Embryonic facial prominence (tissue), 1 donor: Measurements from ENCODE around the gene ITIH6.
"Not testable (repeated sequence)": the region's sequence is repeated elsewhere in the genome, so short reads cannot be mapped to it uniquely, and the experiment has no call there.

Source experiments
- DNase-seq: peaks from one replicate; pipeline ENCODE4 v3.0.0-alpha.2; 2016; ENCODE audit errors: extremely low spot score

ITIH6 gene

GRCh38 chrX:54798137-54798536 lies at the start of gene ITIH6:
Gene ITIH6 (minus strand): TSS chrX:54798255. CDS start chrX:54798210, 45 bp downstream.
- no peak for DNase-seq

- not testable (repeated sequence) for DNase-seq
These were observed 49.6 kb upstream of the ITIH6 start for GRCh38 chrX:54847700-54848099.

- DNase-seq: no peak
These were observed 45.0 kb upstream of the ITIH6 start for GRCh38 chrX:54843050-54843449.

GRCh38 chrX:54842607-54843006 lies 44.6 kb upstream of the ITIH6 start:
- DNase-seq: no peak

GRCh38 chrX:54841184-54841874 lies 43.3 kb upstream of the ITIH6 start:
- DNase-seq: not testable (repeated sequence)

- DNase-seq: no peak
These were observed 40.5 kb upstream of the ITIH6 start for GRCh38 chrX:54838583-54838982.

- DNase-seq: no peak
These were observed 28.5 kb upstream of the ITIH6 start for GRCh38 chrX:54826598-54826997.

- no peak for DNase-seq
These were observed 27.8 kb upstream of the ITIH6 start for GRCh38 chrX:54825716-54826438.

- no peak for DNase-seq
These were observed 26.7 kb upstream of the ITIH6 start for GRCh38 chrX:54824722-54825121.

GRCh38 chrX:54824195-54824594 lies 26.1 kb upstream of the ITIH6 start:
- no peak for DNase-seq

GRCh38 chrX:54821310-54821709 lies 23.3 kb upstream of the ITIH6 start:
- DNase-seq: no peak

- no peak for DNase-seq
These were observed 22.7 kb upstream of the ITIH6 start for GRCh38 chrX:54820737-54821136.

GRCh38 chrX:54819201-54819600 lies 21.1 kb upstream of the ITIH6 start:
- no peak for DNase-seq

- DNase-seq: no peak
These were observed 20.2 kb upstream of the ITIH6 start for GRCh38 chrX:54818221-54818620.

- DNase-seq: no peak
These were observed 19.3 kb upstream of the ITIH6 start for GRCh38 chrX:54817220-54817820.

- no peak for DNase-seq
These were observed 14.3 kb upstream of the ITIH6 start for GRCh38 chrX:54812306-54812705.

- no peak for DNase-seq
These were observed 13.3 kb upstream of the ITIH6 start for GRCh38 chrX:54811301-54811885.

- no peak for DNase-seq
These were observed 12.5 kb upstream of the ITIH6 start for GRCh38 chrX:54810532-54810931.

GRCh38 chrX:54808605-54809483 lies 10.8 kb upstream of the ITIH6 start:
- peak; percentile 94 for DNase-seq

GRCh38 chrX:54808109-54808604 lies 10.1 kb upstream of the ITIH6 start:
- peak; percentile 75 for DNase-seq

- peak; percentile 27 for DNase-seq
These were observed 9.6 kb upstream of the ITIH6 start, which contains the start of gene MAGED2 for GRCh38 chrX:54807524-54808108. Gene MAGED2 (plus strand): TSS chrX:54807745. CDS start chrX:54809332, 1,587 bp downstream.
